Ectodermal cell (in vitro differentiated cells): ENCODE results near the gene FGF3.
A peak's percentile ranks its signal among the peaks of the same experiment; 100 is the strongest.

ENCODE experiments used
- H3K27ac ChIP-seq: 2 replicates; pipeline ENCODE4 v1.7.0; 2013; ENCODE audit warnings: mild to moderate bottlenecking, low read depth, low read length; ENCODE audit not compliant: insufficient read depth, poor library complexity, severe bottlenecking
- H3K27me3 ChIP-seq: 2 replicates; pipeline ENCODE4 v1.7.0; 2013; ENCODE audit warnings: mild to moderate bottlenecking, low read length; ENCODE audit not compliant: insufficient read depth, control insufficient read depth, poor library complexity, severe bottlenecking
- H3K36me3 ChIP-seq: one replicate; pipeline ENCODE4 v1.7.0; 2013; ENCODE audit warnings: low read length; ENCODE audit not compliant: control insufficient read depth, insufficient read depth
- H3K4me1 ChIP-seq: one replicate; pipeline ENCODE4 v1.7.0; 2013; ENCODE audit warnings: low read length; ENCODE audit not compliant: control insufficient read depth, insufficient read depth
- H3K4me3 ChIP-seq: 2 replicates; pipeline ENCODE4 v1.7.0; 2013; ENCODE audit warnings: low read depth, low read length, control low read depth; ENCODE audit not compliant: insufficient read depth
- H3K9me3 ChIP-seq: 2 replicates; pipeline ENCODE4 v1.7.0; 2013; ENCODE audit warnings: mild to moderate bottlenecking, low read length, moderate library complexity; ENCODE audit not compliant: control insufficient read depth
- WGBS, 2 experiments: methylation state at CpG; one replicate each; pipeline ENCODE4 v1.1.7; 2013; ENCODE audit warnings: missing lambda C conversion rate in 2 of 2; 5-methylcytosine and 5-hydroxymethylcytosine counted together

The FGF3 gene

DNA sequence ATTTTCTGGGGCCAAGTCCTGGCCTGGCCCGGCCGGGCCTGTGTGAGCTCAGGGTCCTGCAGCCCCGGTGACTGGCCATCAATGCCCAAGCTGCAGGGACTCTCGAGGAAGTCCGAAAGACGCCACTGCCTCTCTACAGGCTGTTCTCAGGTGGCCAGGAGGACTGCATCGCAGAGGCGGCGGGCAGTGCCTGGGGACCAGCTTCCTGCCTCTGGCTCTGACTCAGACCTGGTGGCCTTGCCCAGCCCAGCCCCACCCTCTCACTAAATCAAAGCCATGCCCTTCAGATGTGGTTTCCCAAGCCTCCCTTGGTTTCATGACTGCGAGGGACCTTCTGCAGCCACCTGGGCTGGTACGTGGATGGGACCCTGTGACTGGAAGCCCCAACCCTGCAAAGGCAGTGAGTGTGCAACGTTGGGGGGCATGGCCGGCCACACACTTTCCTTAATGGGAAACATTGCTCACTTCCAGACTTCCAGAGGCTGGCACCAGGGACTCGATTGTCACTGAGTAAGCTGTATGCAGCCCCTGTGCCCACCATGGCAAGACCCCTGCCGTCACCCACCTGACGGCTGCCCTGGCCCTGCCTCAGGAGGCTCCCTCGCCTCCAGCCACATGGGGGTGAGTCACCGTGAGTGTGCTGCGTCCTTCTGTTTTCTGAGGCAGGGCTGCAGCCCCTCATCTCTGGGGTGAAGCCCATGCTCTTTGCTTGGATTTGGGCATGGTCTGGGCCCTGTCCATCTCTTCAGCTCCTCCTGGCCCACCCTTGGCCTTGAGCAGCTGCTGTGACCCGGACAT is 6.0 kb upstream of the FGF3 start:
- H3K27ac ChIP-seq: no peak overlapping the region
- H3K4me3 ChIP-seq: no peak overlapping the region
- no peaks in the 10 kb centered on the region for H3K9me3 ChIP-seq
- 88 to 90% methylated on average over 20 of the region's 20 CpGs for WGBS, 2 experiments
- H3K27me3 ChIP-seq: peaks cover 25% of the 10 kb centered on the region
- no peaks in the 10 kb centered on the region for H3K36me3 ChIP-seq
- peaks cover 22% of the 10 kb centered on the region for H3K4me1 ChIP-seq

DNA sequence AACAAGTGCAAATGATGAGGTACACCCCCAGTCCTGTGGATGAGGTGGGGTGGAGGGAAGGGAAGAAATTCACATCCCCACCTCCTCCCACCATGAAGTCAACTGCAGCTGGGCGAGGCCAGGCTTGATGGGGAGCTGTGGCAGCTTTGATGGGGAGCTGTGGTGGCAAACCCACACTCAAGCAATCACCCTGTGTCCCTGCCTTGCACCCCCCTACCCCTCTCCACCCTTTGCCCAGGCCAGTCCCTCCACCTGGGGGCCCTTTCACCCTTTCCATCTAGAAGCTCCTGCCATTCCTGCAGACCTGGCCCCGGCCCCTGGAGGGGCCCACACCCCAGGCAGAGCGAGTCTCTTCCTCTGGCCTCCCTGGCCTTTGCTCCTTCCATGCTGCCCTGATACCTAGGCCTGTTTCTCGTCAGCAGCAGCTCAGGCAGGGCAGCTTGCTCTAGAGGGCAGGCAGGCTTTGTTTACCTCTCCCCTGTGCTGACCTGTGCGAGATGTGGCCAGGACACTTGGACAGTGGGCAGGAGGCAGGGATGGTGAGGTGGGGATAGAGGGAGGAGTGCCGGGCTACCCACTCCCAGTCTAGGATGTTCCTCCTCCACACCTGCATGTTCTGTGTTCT is 4.5 kb upstream of the FGF3 start:
- no peak overlapping the region for H3K27ac ChIP-seq
- H3K27me3 ChIP-seq: peaks cover 40% of the 10 kb centered on the region
- no peak overlapping the region for H3K4me3 ChIP-seq
- no peaks in the 10 kb centered on the region for H3K36me3 ChIP-seq
- H3K4me1 ChIP-seq: peaks cover 13% of the 10 kb centered on the region
- no peaks in the 10 kb centered on the region for H3K9me3 ChIP-seq
- 89% methylated on average over 6 of the region's 6 CpGs for WGBS, 2 experiments

- Histone ChIP-seq H3K27me3 (peaks cover 49% of the 10 kb centered on the region), H3K4me3 (no peak overlapping the region), H3K9me3 (no peaks in the 10 kb centered on the region), H3K4me1 (peaks cover 7% of the 10 kb centered on the region), H3K27ac (no peak overlapping the region), H3K36me3 (no peaks in the 10 kb centered on the region)
- 86 to 93% methylated on average over 15 of the region's 15 CpGs for WGBS, 2 experiments
Observed at GRCh38 chr11:69822676-69823494, 3.7 kb upstream of the FGF3 start.

GRCh38 chr11:69821511-69822040 is 2.4 kb upstream of the FGF3 start:
- no peaks in the 10 kb centered on the region for H3K36me3 ChIP-seq
- H3K4me3 ChIP-seq: no peak overlapping the region
- H3K27me3 ChIP-seq: peaks cover 62% of the 10 kb centered on the region
- H3K4me1 ChIP-seq: peaks cover 15% of the 10 kb centered on the region
- no peaks in the 10 kb centered on the region for H3K9me3 ChIP-seq
- 86 to 88% methylated on average over 17 of the region's 17 CpGs for WGBS, 2 experiments
- no peak overlapping the region for H3K27ac ChIP-seq

- Histone ChIP-seq H3K27me3 (peaks cover 73% of the 10 kb centered on the region), H3K36me3 (no peaks in the 10 kb centered on the region), H3K4me3 (no peak overlapping the region), H3K9me3 (no peaks in the 10 kb centered on the region), H3K4me1 (peaks cover 15% of the 10 kb centered on the region), H3K27ac (no peak overlapping the region)
- WGBS, 2 experiments: 92 to 93% methylated on average over 5 of the region's 5 CpGs
Observed at GRCh38 chr11:69820441-69820840, 1.2 kb upstream of the FGF3 start.

- Histone ChIP-seq H3K36me3 (no peaks in the 10 kb centered on the region), H3K27me3 (peaks cover 81% of the 10 kb centered on the region), H3K4me1 (peaks cover 15% of the 10 kb centered on the region), H3K27ac (no peak overlapping the region), H3K9me3 (no peaks in the 10 kb centered on the region), H3K4me3 (peak overlapping the region; percentile 6)
- WGBS, 2 experiments: 9% methylated on average over 40 of the region's 40 CpGs
Observed at GRCh38 chr11:69819541-69820070, 390 bp upstream of the FGF3 start.

DNA sequence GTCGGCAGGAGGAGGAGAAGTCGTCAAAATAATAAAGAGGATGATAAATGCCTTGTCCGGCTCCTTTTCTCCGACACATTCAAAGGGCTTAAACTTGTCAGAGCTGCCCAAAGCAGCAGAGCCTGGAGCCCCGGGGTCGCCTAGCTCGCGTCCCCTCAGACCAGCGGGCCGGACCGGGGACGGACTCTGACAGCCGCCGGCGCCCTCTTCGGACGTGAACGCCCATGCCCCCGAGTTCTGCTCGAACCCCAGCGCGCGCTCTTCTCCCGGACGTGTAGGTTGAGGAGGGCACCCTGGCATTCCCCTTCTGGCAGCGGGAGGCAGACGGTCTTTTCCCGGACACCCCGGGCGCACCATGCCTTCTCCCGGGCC is 999 bp downstream of the FGF3 start:
- H3K9me3 ChIP-seq: no peaks in the 10 kb centered on the region
- H3K27me3 ChIP-seq: peaks cover 87% of the 10 kb centered on the region
- peaks cover 11% of the 10 kb centered on the region for H3K4me1 ChIP-seq
- peak overlapping the region; percentile 25 for H3K4me3 ChIP-seq
- no peak overlapping the region for H3K27ac ChIP-seq
- WGBS, 2 experiments: 1 to 2% methylated on average over 31 of the region's 31 CpGs
- no peaks in the 10 kb centered on the region for H3K36me3 ChIP-seq

GRCh38 chr11:69817265-69818230 is 1.7 kb downstream of the FGF3 start:
- 1% methylated on average over 107 of the region's 107 CpGs for WGBS, 2 experiments
- Histone ChIP-seq H3K4me3 (peak overlapping the region; percentile 25), H3K36me3 (no peaks in the 10 kb centered on the region), H3K9me3 (no peaks in the 10 kb centered on the region), H3K27me3 (peaks cover 85% of the 10 kb centered on the region), H3K4me1 (peaks cover 11% of the 10 kb centered on the region), H3K27ac (no peak overlapping the region)

GRCh38 chr11:69816671-69817070 is 2.5 kb downstream of the FGF3 start:
- Histone ChIP-seq H3K36me3 (no peaks in the 10 kb centered on the region), H3K27ac (no peak overlapping the region), H3K4me3 (no peak overlapping the region), H3K9me3 (no peaks in the 10 kb centered on the region), H3K27me3 (peaks cover 76% of the 10 kb centered on the region), H3K4me1 (peaks cover 15% of the 10 kb centered on the region)
- 41% methylated on average over 12 of the region's 12 CpGs for WGBS, 2 experiments
